HEK293 (cell line): Measurements from ENCODE around the gene LILRB2.
"Not testable (repeated sequence)": the region's sequence is repeated elsewhere in the genome, so short reads cannot be mapped to it uniquely, and the experiment has no call there.

ENCODE experiments used
- CTCF ChIP-seq: fragments of 450-650 bp; formaldehyde crosslinking; IDR thresholded peaks from 2 replicates; pipeline ENCODE4 v1.5.1; 2016; ENCODE audit warnings: missing biosample characterization, missing genetic modification characterization
- MYNN ChIP-seq: fragments of 450-650 bp; formaldehyde crosslinking; IDR thresholded peaks from 2 replicates; pipeline ENCODE4 v1.5.1; 2016; ENCODE audit warnings: missing biosample characterization, missing genetic modification characterization, borderline replicate concordance
- ZNF23 ChIP-seq: fragments of 450-650 bp; formaldehyde crosslinking; IDR thresholded peaks from 2 replicates; pipeline ENCODE4 v1.5.1; 2016; ENCODE audit warnings: missing biosample characterization, missing genetic modification characterization, borderline replicate concordance
- ZNF24 ChIP-seq: fragments of 450-650 bp; formaldehyde crosslinking; IDR thresholded peaks from 2 replicates; pipeline ENCODE4 v1.5.1; 2016; ENCODE audit warnings: missing biosample characterization, missing genetic modification characterization
- ZNF513 ChIP-seq: fragments of 450-650 bp; IDR thresholded peaks from 2 replicates; pipeline ENCODE4 v1.5.1; 2018; ENCODE audit warnings: missing biosample characterization, missing genetic modification characterization
- ZNF544 ChIP-seq: fragments of 450-650 bp; formaldehyde crosslinking; IDR thresholded peaks from 2 replicates; pipeline ENCODE4 v1.5.0; 2017; ENCODE audit warnings: missing biosample characterization, missing genetic modification characterization

- not testable (repeated sequence) for TF ChIP-seq ZNF513; MYNN; ZNF24 (tag by site-specific recombination); CTCF; ZNF544 (tag by site-specific recombination); ZNF23 (tag by site-specific recombination)
Observed at GRCh38 chr19:54328781-54329180, 47.9 kb upstream of the LILRB2 start.
